ENCODE measurements around the gene SLC66A2.

DNA sequence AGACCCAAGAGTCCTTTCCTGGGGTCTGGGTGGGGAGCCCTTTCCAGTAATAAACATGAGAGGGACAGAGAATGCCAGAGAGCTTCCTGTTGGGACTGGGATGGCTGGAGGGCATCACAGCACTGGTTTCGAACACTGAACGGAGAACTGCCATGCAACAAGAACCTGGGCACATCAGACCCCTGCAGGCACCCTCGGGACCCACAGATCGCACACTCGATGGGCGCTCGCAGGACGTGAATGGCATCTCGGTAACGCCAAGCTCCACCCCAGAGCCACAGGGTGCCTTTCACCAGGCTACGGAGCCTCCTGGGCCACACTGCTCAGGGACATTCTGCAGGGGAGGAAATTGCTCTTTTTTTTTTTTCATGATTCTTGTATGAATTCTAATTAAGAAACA lies 25.1 kb downstream of the SLC66A2 start:
- TF ChIP-seq, protein P1, sequence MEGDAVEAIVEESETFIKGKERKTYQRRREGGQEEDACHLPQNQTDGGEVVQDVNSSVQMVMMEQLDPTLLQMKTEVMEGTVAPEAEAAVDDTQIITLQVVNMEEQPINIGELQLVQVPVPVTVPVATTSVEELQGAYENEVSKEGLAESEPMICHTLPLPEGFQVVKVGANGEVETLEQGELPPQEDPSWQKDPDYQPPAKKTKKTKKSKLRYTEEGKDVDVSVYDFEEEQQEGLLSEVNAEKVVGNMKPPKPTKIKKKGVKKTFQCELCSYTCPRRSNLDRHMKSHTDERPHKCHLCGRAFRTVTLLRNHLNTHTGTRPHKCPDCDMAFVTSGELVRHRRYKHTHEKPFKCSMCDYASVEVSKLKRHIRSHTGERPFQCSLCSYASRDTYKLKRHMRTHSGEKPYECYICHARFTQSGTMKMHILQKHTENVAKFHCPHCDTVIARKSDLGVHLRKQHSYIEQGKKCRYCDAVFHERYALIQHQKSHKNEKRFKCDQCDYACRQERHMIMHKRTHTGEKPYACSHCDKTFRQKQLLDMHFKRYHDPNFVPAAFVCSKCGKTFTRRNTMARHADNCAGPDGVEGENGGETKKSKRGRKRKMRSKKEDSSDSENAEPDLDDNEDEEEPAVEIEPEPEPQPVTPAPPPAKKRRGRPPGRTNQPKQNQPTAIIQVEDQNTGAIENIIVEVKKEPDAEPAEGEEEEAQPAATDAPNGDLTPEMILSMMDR (IDR thresholded peaks at IDR 0.05): no peak
- TF ChIP-seq POLR2AphosphoS5 (IDR thresholded peaks at IDR 0.05) (no peak), POLR2A (IDR thresholded peaks at IDR 0.05) (no peak)

Measured in sigmoid colon (tissue), 4 donors.